NCI-H1694 treated with DMSO at 0.1 percent for 48 hours (cell line): ENCODE data around the gene FBXO47.

Experiments used
- DNase-seq: peaks from one replicate; lab custom pipeline; 2025; lab: John Stamatoyannopoulos, UW

FBXO47 gene, protein sequence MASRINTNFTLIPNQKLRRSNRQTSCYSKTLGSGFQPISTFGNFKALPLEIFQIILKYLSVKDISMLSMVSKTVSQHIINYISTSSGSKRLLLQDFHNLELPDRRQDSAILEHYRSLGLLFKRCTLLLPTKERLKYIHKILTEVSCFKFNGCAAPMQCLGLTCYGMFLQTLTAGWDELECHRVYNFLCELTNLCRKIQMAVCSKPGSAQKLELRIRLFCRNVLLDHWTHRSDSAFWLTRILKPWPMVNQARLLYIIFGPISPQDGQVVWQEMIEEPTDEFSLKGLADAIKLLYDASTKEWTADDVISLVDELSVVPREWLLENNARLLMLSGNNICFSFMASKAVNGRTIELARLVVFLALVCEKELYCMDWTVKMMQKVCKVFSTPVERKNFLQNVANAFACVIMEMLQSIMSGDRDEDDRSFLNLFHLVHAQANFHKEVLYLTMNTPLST

GRCh38 chr17:38967290-38967738 lies at the start of gene FBXO47:
Gene FBXO47 (minus strand): TSS chr17:38967403. CDS start chr17:38963025, 4,378 bp downstream.
- no peak for DNase-seq

DNA sequence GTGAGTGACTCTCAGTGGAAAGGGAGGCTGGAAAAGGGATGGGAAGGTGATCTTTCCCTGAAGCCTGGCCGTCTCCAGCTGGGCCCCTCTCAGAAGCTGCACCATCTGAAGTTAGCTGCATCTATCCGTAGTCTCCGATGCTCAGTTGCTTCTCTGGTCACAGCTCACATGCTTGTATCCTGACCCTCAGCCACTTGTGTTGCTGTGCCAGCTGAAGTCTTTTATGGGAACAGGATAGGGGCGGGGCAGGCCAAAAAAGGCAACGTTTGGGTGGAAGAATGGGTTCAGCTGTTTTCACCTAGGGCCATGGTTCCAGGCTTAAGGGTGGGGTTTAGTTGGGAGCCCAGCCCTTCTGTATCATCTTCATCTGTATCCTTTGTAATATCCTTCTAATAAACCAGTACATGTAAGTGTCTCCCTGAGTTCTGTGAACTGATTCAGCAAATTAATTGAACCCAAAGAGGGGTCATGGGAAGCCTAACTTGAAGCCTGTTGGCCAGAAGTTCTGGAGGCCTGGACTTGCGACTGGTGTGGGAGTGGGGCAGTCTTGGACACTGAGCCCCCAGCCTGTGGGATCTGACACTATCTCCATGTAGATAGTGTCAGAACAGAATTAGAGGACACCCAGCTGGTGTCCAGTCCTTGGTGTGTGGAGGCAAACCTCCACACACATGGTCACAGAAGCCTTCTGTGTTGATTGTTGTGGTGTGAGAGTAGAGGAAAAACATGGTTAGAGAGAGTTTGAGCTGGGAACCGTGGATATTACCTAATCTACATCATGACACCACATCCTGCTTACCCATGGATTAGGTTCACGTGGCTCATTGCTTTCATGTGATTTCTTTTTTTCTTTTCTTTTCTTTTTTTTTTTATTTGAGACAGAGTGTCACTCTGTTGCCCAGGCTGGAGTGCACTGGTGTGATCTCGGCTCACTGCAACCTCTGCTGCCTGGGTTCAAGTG lies 49.3 kb upstream of the FBXO47 start:
- no peak for DNase-seq

GRCh38 chr17:39015546-39015935 lies 48.3 kb upstream of the FBXO47 start:
- DNase-seq, result no peak

DNA sequence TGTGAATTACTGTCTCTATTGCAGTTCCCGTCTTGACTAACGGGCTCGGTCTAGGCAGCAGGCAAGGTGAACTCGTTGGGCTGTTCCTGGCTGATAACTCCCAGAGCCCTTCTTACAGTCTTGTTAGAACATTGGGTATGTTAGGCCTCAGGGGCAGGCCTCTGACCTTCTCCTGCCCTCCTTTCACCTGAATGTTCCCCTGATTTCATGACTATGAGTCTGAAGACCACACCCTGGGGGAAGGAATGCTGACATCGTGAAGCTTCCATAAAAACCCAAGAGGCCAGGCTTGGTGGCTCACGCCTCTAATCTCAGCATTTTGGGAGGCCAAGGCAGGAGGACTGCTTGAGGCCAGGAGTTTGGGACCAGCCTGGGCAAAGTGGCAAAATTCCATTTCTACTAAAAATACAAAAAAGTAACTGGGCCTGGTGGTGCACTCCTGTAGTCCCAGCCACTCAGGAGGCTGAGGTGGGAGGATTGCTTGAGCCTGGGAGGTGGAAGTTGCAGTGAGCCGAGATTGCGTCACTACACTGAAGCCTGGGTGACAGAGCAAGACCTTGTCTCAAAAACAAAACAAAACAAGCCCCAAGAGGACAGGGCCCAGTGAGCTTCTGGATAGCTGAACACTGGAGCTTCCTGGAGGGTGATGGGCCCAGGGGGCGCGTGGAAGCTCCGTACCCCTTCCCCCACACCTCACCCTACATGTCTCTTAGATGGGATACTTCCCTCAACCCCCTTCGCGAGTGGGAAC lies 47.8 kb upstream of the FBXO47 start:
- DNase-seq, result no peak

DNA sequence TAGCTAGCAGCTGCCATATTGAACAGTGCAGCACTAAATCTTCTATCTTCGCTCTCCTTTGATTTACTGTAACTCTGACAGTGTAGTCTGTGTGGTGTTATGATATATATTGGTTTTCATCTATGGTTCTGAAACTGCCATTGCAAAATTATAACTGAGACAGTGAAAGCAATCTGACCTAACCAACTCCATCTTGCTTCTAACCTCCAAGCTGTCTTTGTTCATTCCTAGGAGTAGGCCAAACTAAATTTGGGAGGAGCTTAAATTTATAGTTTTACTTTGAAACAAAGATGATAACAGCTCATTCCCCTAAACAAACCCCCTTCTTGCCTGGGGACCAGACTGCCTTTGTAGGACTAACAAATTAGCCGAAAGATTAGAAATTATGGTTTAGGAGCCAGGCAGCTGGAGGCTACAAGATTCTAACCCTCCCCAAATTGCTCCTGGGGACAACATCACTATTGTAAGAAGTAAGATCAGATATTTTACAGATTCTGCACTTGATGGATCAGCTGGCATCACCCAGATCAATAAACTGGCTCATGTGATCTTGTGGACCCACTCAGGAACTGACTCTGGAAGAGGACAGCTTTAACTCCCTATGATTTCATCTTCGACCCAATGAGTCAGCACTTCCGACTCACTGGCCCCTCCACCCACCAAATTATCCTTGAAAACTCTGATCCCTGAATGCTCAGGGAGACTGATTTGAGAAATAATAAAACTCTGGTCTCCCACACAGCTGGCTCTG lies 47.0 kb upstream of the FBXO47 start:
- no peak for DNase-seq

GRCh38 chr17:39012725-39013124 lies 45.5 kb upstream of the FBXO47 start:
- DNase-seq, result no peak

DNA sequence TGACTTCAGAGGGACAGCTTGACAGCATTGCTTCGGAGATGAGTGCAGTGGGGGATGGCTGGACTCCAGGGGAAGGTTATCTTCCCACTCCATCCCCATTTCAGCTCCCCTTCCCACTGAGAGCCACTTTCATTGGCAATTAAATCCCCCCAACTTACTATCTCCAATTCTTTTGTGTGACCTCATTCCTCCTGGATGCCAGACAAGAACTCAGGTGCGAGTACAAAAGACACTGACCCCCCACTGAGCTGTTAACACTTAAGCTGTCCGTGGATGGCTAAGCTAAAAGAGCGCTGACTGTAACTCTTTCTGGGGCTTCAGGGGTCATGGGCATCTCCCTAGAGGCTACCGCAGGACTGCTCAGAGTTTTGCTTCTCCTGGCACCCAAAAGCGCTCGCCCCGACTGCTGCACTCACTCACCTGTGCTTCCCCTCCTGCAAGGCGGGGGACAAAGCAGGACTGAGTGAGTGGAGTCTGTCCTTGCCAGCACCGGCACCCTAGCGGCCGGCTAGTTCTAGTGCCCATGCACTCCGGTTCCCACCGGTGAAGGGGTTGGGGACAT lies 44.8 kb upstream of the FBXO47 start:
- DNase-seq, result no peak

- DNase-seq, result no peak
These were observed 42.4 kb upstream of the FBXO47 start for GRCh38 chr17:39009581-39010001.

DNA sequence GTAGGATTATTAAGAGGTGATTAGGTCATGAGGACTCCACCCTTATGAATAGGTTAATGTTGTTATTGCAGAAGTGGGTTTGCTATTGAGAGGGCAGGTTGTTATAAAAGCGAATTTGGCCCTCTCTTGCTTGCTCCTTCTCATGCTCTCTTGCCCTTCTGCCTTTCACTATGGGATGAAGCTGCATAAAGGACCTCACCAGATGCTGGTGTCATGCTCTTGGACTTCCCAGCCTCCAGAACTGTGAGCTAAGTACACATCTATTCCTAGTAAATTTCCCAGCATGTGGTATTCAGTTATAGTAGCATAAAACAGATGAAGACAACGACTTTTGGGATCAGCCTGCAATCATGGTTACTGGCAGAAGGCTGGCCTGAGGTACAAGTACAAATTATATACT lies 41.4 kb upstream of the FBXO47 start:
- no peak for DNase-seq

- no peak for DNase-seq
These were observed 36.0 kb upstream of the FBXO47 start for GRCh38 chr17:39002991-39003715.

DNA sequence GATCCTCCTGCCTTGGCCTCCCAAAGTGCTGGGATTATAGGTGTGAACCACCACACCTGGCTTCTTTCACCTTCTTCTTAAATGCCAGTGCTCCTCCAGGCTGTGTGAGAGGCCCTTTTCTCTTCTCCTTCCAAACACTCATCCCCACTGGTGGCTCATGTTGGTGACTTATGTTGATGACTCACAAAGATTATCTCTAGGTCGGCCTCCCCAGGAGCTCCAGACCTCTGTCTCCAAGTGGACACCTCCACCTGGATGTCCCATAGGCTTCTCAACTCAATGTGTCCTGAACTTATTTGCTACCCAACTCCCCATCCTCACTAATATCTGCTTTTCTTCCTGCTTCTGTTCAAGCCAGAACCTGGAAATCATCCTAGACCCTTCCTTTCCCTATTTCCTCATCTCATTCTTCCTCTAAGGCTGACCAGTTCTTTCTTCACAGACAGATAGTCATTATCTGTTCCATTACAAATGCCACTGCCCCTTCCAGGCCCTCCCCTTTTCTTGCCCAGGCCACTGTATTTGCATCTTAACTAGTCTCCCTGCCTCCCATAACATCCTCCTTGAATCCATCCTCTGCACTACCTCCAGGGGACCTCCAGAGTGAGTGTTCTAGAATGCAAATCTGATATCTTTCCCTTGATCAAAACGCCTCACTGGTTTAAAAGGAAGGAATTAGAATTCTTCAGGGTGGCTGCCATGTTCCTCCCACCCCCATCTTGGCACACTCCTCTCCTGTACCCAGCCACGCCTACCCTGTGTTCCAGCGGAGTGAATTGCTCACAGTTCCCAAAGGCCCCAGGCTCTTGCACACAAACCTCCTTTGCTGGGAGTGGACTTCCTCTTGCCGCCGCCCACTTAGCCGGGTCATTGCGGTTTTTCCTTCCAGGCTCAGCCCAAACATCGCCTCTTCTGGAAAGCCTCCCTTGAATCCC lies 34.8 kb upstream of the FBXO47 start:
- no peak for DNase-seq

DNA sequence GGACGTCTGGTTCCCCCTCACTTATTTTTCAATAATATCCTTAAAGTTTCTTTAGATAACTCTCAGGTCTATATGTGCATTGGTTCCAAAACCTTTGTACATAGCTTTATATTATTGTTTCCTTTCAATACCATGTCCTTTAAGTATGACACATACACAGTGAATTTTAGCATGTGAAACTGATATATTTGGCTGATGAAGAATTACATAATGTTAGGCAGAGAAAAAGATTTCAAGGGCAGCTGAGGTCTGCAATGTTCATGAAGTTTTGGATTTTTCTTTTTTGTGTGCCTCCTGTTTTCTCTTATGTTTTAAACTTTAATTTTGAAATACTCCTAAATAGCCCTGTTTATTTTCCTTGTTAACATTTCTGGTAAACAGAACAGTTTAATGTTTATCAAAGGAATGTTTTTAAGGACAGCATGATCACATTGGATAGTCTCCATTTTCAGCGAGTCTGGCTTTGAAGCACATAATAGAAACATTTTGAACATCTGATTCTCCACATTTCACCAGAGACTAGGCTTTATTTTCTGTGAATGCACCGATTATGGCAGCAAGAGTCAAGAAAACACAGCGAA lies 32.9 kb upstream of the FBXO47 start:
- no peak for DNase-seq

DNA sequence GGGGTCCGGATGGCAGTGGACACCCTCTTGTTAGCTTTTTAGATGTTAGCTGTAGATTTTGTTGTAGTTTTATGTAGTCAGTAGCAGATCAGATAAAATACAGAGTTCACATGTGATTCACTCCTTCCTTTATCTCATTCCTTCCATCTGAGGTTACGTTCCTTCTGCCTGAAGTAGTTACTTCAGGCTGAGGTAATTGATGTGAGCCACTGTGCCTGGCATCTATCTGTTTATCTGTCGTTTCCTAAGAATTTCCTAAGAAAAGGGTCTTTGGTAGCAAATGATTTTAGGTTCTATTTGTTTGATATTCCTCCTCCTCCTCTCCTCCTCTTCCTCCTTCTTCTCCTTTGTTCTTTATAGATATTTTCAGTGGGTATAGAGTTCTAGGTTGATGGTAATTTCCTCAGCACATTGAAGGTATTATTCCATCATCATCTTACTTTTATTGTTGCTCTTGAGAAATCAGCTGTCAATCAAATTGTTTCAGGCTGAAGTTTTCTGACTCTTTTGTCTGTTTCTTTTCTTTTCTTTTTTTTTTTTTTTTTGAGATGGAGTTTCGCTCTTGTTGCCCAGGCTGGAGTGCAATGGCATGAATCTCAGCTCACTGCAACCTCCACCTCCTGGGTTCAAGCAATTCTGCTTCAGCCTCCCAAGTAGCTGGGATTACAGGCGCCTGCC lies 29.6 kb upstream of the FBXO47 start:
- DNase-seq, result no peak

- no peak for DNase-seq
These were observed 26.8 kb upstream of the FBXO47 start for GRCh38 chr17:38994026-38994425.

- no peak for DNase-seq
These were observed 17.5 kb upstream of the FBXO47 start for GRCh38 chr17:38984666-38985065.

DNA sequence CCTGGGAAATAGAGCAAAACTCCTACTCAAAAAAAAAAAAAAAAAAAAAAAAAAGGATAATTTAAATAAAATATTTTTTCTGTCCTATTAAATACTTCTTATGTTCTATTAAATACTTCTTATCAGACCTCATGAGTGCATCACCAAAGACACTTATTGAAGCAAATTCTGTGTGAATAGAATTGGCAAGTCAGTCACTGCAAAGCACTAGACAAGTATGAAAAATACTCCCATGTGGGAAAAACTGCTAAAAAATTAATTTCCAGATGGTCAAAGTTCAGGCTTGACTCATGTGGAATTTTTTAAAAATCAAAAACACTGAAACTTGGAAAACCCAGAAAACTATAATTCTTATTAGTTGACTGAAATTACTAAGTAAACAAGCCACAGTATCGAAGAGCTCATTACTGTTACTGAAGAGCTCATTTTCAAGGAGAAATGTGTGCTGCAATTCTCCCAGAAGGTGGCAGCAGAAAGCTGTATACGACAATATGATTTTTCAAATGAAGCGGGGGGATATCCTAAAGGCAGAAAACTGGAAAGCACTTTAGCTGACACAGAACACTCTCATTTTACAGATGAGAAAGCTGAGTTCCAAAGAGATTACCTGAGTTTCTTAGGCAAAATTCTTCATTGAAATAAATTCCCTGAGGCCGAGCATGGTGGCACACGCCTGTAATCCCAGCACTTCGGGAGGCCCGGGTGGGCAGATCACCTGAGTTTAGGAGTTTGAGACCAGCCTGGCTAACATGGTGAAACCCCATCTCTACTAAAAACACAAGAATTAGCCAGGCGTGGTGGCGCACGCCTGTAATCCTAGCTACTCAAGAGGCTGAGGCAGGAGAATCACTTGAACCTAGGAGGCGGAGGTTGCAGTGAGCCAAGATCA lies 15.9 kb upstream of the FBXO47 start:
- peak; percentile 87 for DNase-seq

- no peak for DNase-seq
These were observed 14.4 kb upstream of the FBXO47 start for GRCh38 chr17:38981636-38982035.
